Measurements from ENCODE around the gene LSM12.
"Not testable (repeated sequence)": the region's sequence is repeated elsewhere in the genome, so short reads cannot be mapped to it uniquely, and the experiment has no call there.

LSM12 gene

GRCh38 chr17:44066204-44066930 is at the start of gene LSM12:
Gene LSM12, minus strand, starts transcription at chr17:44066671. Its CDS starts 84 bp downstream, at chr17:44066587.
- peak; percentile 83 for DNase-seq

- DNase-seq = no peak
Observed at GRCh38 chr17:44115585-44116415, 49.3 kb upstream of the LSM12 start.

GRCh38 chr17:44113868-44114840 is 47.7 kb upstream of the LSM12 start:
- DNase-seq = no peak

GRCh38 chr17:44113382-44113781 is 46.9 kb upstream of the LSM12 start:
- DNase-seq = no peak

GRCh38 chr17:44112284-44113280 is 46.1 kb upstream of the LSM12 start:
- DNase-seq = no peak

GRCh38 chr17:44111777-44112176 is 45.3 kb upstream of the LSM12 start:
- DNase-seq = no peak

GRCh38 chr17:44110823-44111633 is 44.6 kb upstream of the LSM12 start:
- peak; percentile 31 for DNase-seq

GRCh38 chr17:44110011-44110686 is 43.7 kb upstream of the LSM12 start:
- DNase-seq = no peak

- DNase-seq = no peak
Observed at GRCh38 chr17:44109312-44109630, 42.8 kb upstream of the LSM12 start.

- DNase-seq = no peak
Observed at GRCh38 chr17:44108440-44109311, 42.2 kb upstream of the LSM12 start.

GRCh38 chr17:44106801-44107200 is 40.3 kb upstream of the LSM12 start:
- no peak for DNase-seq

- no peak for DNase-seq
Observed at GRCh38 chr17:44105941-44106340, 39.5 kb upstream of the LSM12 start.

- no peak for DNase-seq
Observed at GRCh38 chr17:44105483-44105882, 39.0 kb upstream of the LSM12 start.

- no peak for DNase-seq
Observed at GRCh38 chr17:44102849-44103622, 36.6 kb upstream of the LSM12 start.

GRCh38 chr17:44101858-44102257 is 35.4 kb upstream of the LSM12 start:
- DNase-seq = not testable (repeated sequence)

GRCh38 chr17:44097110-44097958 is 30.9 kb upstream of the LSM12 start:
- no peak for DNase-seq
